ENCODE data around the gene ATR.
"Not testable (repeated sequence)": the region's sequence is repeated elsewhere in the genome, so short reads cannot be mapped to it uniquely, and the experiment has no call there.

The ATR gene

GRCh38 chr3:142417302-142417701, 161.2 kb downstream of the ATR start:
- in situ Hi-C loops (cut with MboI; ENCODE audit: low pct_unique_long_range_greater_than_20kb, low sequenced_read_pairs, unreplicated experiment) = no loop called here
- no peak for TF ChIP-seq CTCF (IDR thresholded peaks at IDR 0.05; ENCODE audit: extremely low read depth, insufficient read depth, missing control alignments)
- DNase-seq (ENCODE audit: low spot score) = no peak

GRCh38 chr3:142400537-142400936, 178.0 kb downstream of the ATR start:
- DNase-seq (ENCODE audit: low spot score); in situ Hi-C loops (cut with MboI; ENCODE audit: low pct_unique_long_range_greater_than_20kb, low sequenced_read_pairs, unreplicated experiment): not testable (repeated sequence)

Measured in GM13977 (cell line).